Upper lobe of right lung (tissue), 1 donor: Measurements from ENCODE around the gene GALE. TPM values are rescaled to one million over a fixed set of nuclear protein-coding genes. Genes with fewer than 3 reads are reported as not detected.
"Not testable (repeated sequence)": the region's sequence is repeated elsewhere in the genome, so short reads cannot be mapped to it uniquely, and the experiment has no call there.

ENCODE experiments used
- ATAC-seq: fragments of 200-7000 bp; cut with Tn5 transposase; one replicate; pipeline ENCODE4 v1.9.1; 2020; ENCODE audit warnings: mild to moderate bottlenecking, moderate library complexity
- DNase-seq: peaks from one replicate; pipeline ENCODE4 v3.0.0-alpha.2; 2020
- H3K27ac ChIP-seq: fragments of 200-600 bp; one replicate; pipeline ENCODE4 v1.8.0; 2022
- H3K27me3 ChIP-seq: fragments of 200-600 bp; one replicate; pipeline ENCODE4 v1.8.0; 2022; ENCODE audit warnings: mild to moderate bottlenecking
- H3K36me3 ChIP-seq: fragments of 200-600 bp; one replicate; pipeline ENCODE4 v1.8.0; 2022
- H3K4me1 ChIP-seq: fragments of 200-600 bp; one replicate; pipeline ENCODE4 v1.8.0; 2022
- H3K4me3 ChIP-seq: fragments of 200-600 bp; one replicate; pipeline ENCODE4 v1.8.0; 2022; ENCODE audit warnings: mild to moderate bottlenecking
- H3K9me3 ChIP-seq: fragments of 200-600 bp; one replicate; pipeline ENCODE4 v1.8.0; 2022
- CTCF ChIP-seq: fragments of 200-600 bp; IDR thresholded peaks from one replicate; pipeline ENCODE4 v1.8.0; 2022; ENCODE audit warnings: antibody characterized with exemption
- intact Hi-C: fragments of 100-400 bp; cut with DNase I; formaldehyde crosslinking; loops from one replicate; pipeline ENCODE4 v1.11.0; 2022
- long read RNA-seq: library from polyadenylated mRNA; unstranded; transcript quantifications from one replicate; pipeline ENCODE4 v2.0.0, GENCODE V29; 2021
- total RNA-seq: library from RNA; stranded (reverse); fragmentation: NEBNext Ultra II Directional; extraction: Animal tissue kit (Norgen Biotek cat#: 25700); gene quantifications from one replicate; pipeline ENCODE4 v1.2.1, GENCODE V29; 2021
- donor health status: DM: no; HTN: yes; CAD: no; lungs with severe emphysema.

GALE gene
- 62.9 TPM for total RNA-seq
- long read RNA-seq, transcript GALE-216 (12 exons, 1,566 nt) = major isoform, 72 of 118 reads
- long read RNA-seq, transcript GALE-207 (11 exons, 1,563 nt) = minor isoform, 5 of 118 reads
- long read RNA-seq, partial matches to known transcripts = 23 of 118 reads
- long read RNA-seq, other reads (novel, unspliced or antisense) = 15 of 118 reads

- peak; percentile 93 for ATAC-seq
- Histone ChIP-seq H3K4me3 (peak within 1 kb of the TSS; percentile 86), H3K27me3 (no peaks in the 10 kb centered on the region), H3K36me3 (peaks cover 28% of the 10 kb centered on the region), H3K4me1 (peaks cover 23% of the 10 kb centered on the region), H3K9me3 (no peaks in the 10 kb centered on the region), H3K27ac (peak within 1 kb of the TSS; percentile 98)
- no peak for TF ChIP-seq CTCF
- intact Hi-C loops = no loop called here
- peak; percentile 99 for DNase-seq
These were observed at the start of gene GALE for GRCh38 chr1:23800400-23801337. Gene GALE (minus strand): TSS chr1:23800754. CDS start chr1:23799007, 1,747 bp downstream.

- H3K27me3 ChIP-seq = no peaks in the 10 kb centered on the region
These were observed 48.4 kb upstream of the GALE start for GRCh38 chr1:23848673-23849616.

GRCh38 chr1:23847482-23848095, 47.0 kb upstream of the GALE start:
- DNase-seq, H3K27ac ChIP-seq, H3K4me3 ChIP-seq, H3K4me1 ChIP-seq, H3K9me3 ChIP-seq, ATAC-seq, intact Hi-C loops, H3K27me3 ChIP-seq: not testable (repeated sequence)
- H3K36me3 ChIP-seq = peaks cover 48% of the 10 kb centered on the region

More at GRCh38 chr1:23848673-23849616, 48.4 kb upstream of the GALE start:
- no peak overlapping the region for H3K4me3 ChIP-seq
- H3K9me3 ChIP-seq = no peaks in the 10 kb centered on the region
- no peak for ATAC-seq
- no peaks in the 10 kb centered on the region for H3K4me1 ChIP-seq
- no peak for TF ChIP-seq CTCF
- H3K27ac ChIP-seq = no peak overlapping the region
- intact Hi-C loops = no loop called here
- no peak for DNase-seq
- peaks cover 48% of the 10 kb centered on the region for H3K36me3 ChIP-seq

- DNase-seq (no peak), ATAC-seq (no peak)
- no peak overlapping the region for H3K4me3 ChIP-seq
- intact Hi-C loops = no loop called here
- H3K4me1 ChIP-seq = no peaks in the 10 kb centered on the region
- H3K27ac ChIP-seq = no peak overlapping the region
- H3K27me3 ChIP-seq = no peaks in the 10 kb centered on the region
- H3K9me3 ChIP-seq = no peaks in the 10 kb centered on the region
- peaks cover 48% of the 10 kb centered on the region for H3K36me3 ChIP-seq
- no peak for TF ChIP-seq CTCF
These were observed 44.6 kb upstream of the GALE start for GRCh38 chr1:23845163-23845562.

- TF ChIP-seq CTCF = no peak
These were observed 43.1 kb upstream of the GALE start for GRCh38 chr1:23843644-23844043.

More at GRCh38 chr1:23843644-23844043, 43.1 kb upstream of the GALE start:
- H3K27ac ChIP-seq = no peak overlapping the region
- intact Hi-C loops = no loop called here
- H3K4me3 ChIP-seq = no peak overlapping the region
- no peak for ATAC-seq
- peaks cover 47% of the 10 kb centered on the region for H3K36me3 ChIP-seq
- DNase-seq = no peak
- no peaks in the 10 kb centered on the region for H3K9me3 ChIP-seq
- H3K4me1 ChIP-seq = no peaks in the 10 kb centered on the region
- no peaks in the 10 kb centered on the region for H3K27me3 ChIP-seq
